Neuronal stem cell (in vitro differentiated cells): ENCODE measurements around the gene IFI27.

Experiments
- DNase-seq: peaks from one replicate; pipeline ENCODE4 v3.0.0-alpha.2; 2013; ENCODE audit warnings: low spot score
- H2AFZ ChIP-seq: one replicate; pipeline ENCODE4 v1.6.1; 2013; ENCODE audit warnings: mild to moderate bottlenecking, low read length, inconsistent platforms
- H2AK5ac ChIP-seq: 2 replicates; pipeline ENCODE4 v1.6.1; 2013; ENCODE audit warnings: low read depth, mild to moderate bottlenecking, inconsistent platforms, low read length, moderate library complexity, mixed read lengths
- H2BK120ac ChIP-seq: 2 replicates; pipeline ENCODE4 v1.6.1; 2013; ENCODE audit warnings: low read depth, mild to moderate bottlenecking, inconsistent platforms, low read length, moderate library complexity, mixed read lengths
- H2BK12ac ChIP-seq: one replicate; pipeline ENCODE4 v1.6.1; 2013; ENCODE audit warnings: low read length, inconsistent platforms
- H2BK15ac ChIP-seq: 2 replicates; pipeline ENCODE4 v1.6.1; 2013; ENCODE audit warnings: mild to moderate bottlenecking, low read length, inconsistent platforms, mixed read lengths
- H2BK5ac ChIP-seq: one replicate; pipeline ENCODE4 v1.6.1; 2013; ENCODE audit warnings: inconsistent platforms, mild to moderate bottlenecking, low read length, moderate library complexity
- H3K14ac ChIP-seq: one replicate; pipeline ENCODE4 v1.6.1; 2013; ENCODE audit warnings: low read length, inconsistent platforms
- H3K18ac ChIP-seq: 2 replicates; pipeline ENCODE4 v1.6.1; 2013; ENCODE audit warnings: low read length, inconsistent platforms
- H3K23ac ChIP-seq: 2 replicates; pipeline ENCODE4 v1.6.1; 2013; ENCODE audit warnings: low read depth, mild to moderate bottlenecking, mixed read lengths, low read length, inconsistent platforms; ENCODE audit not compliant: poor library complexity
- H3K27ac ChIP-seq: replicated peaks from 3 replicates; pipeline ENCODE4 v1.5.1; 2013; ENCODE audit warnings: low read length, inconsistent platforms
- H3K27me3 ChIP-seq, 3 experiments: 2 replicates each; pipeline ENCODE4 v1.6.1; 2013; ENCODE audit warnings: low read length in 3 of 3, mild to moderate bottlenecking in 2 of 3, inconsistent platforms in 1 of 3, low read depth in 1 of 3, mixed read lengths in 1 of 3, moderate library complexity in 1 of 3; ENCODE audit not compliant: control insufficient read depth in 3 of 3, insufficient read depth in 3 of 3
- H3K36me3 ChIP-seq, 2 donors: replicated peaks in 1 of 2; 2 replicates each; pipeline ENCODE4 v1.6.1; 2013; ENCODE audit warnings: low read length in 2 of 2; ENCODE audit not compliant: control insufficient read depth in 2 of 2, insufficient read depth in 2 of 2
- H3K4ac ChIP-seq: 2 replicates; pipeline ENCODE4 v1.6.1; 2013; ENCODE audit warnings: inconsistent platforms, mild to moderate bottlenecking, low read length, moderate library complexity
- H3K4me1 ChIP-seq, 2 donors: 1 replicate in 1 of 2; 2 replicates in 1 of 2; pipeline ENCODE4 v1.6.1; 2013; ENCODE audit warnings: low read length in 2 of 2, low read depth in 1 of 2; ENCODE audit not compliant: control insufficient read depth in 2 of 2, insufficient read depth in 1 of 2
- H3K4me2 ChIP-seq: one replicate; pipeline ENCODE4 v1.6.1; 2013; ENCODE audit warnings: mild to moderate bottlenecking, low read length, inconsistent platforms; ENCODE audit not compliant: insufficient read depth, poor library complexity, severe bottlenecking
- H3K4me3 ChIP-seq, 2 donors: 2 replicates each; pipeline ENCODE4 v1.5.1; 2013; ENCODE audit warnings: low read length in 2 of 2, mild to moderate bottlenecking in 2 of 2, inconsistent platforms in 1 of 2, moderate library complexity in 1 of 2
- H3K79me1 ChIP-seq: one replicate; pipeline ENCODE4 v1.6.1; 2013; ENCODE audit warnings: low read depth, mild to moderate bottlenecking, inconsistent platforms, low read length, moderate library complexity
- H3K9ac ChIP-seq: one replicate; pipeline ENCODE4 v1.6.1; 2013; ENCODE audit warnings: mild to moderate bottlenecking, low read depth, low read length, inconsistent platforms; ENCODE audit not compliant: poor library complexity
- H3K9me3 ChIP-seq, 2 donors: replicated peaks in 1 of 2; 2 replicates each; pipeline versions ENCODE3 to v1.6.1; 2013; ENCODE audit warnings: low read length in 2 of 2, mild to moderate bottlenecking in 2 of 2, inconsistent platforms in 1 of 2, low read depth in 1 of 2, mixed read lengths in 1 of 2, moderate library complexity in 1 of 2; ENCODE audit not compliant: control insufficient read depth in 2 of 2, insufficient read depth in 1 of 2
- H4K8ac ChIP-seq: one replicate; pipeline ENCODE4 v1.6.1; 2013; ENCODE audit warnings: low read depth, mild to moderate bottlenecking, inconsistent platforms, low read length, moderate library complexity
- H4K91ac ChIP-seq: one replicate; pipeline ENCODE4 v1.6.1; 2013; ENCODE audit warnings: low read length, low read depth, mild to moderate bottlenecking, inconsistent platforms; ENCODE audit not compliant: poor library complexity
- WGBS, 2 donors: extraction: QIAGEN DNeasy Blood & Tissue Kit; methylation state at CpG; one replicate each; pipeline ENCODE4 v1.1.7; 2013; ENCODE audit warnings: missing lambda C conversion rate in 2 of 2, mixed read lengths in 1 of 2; ENCODE audit not compliant: insufficient read length in 2 of 2, insufficient replicate concordance in 1 of 2; ENCODE audit errors: extremely low coverage in 2 of 2; 5-methylcytosine and 5-hydroxymethylcytosine counted together

IFI27 gene

DNA sequence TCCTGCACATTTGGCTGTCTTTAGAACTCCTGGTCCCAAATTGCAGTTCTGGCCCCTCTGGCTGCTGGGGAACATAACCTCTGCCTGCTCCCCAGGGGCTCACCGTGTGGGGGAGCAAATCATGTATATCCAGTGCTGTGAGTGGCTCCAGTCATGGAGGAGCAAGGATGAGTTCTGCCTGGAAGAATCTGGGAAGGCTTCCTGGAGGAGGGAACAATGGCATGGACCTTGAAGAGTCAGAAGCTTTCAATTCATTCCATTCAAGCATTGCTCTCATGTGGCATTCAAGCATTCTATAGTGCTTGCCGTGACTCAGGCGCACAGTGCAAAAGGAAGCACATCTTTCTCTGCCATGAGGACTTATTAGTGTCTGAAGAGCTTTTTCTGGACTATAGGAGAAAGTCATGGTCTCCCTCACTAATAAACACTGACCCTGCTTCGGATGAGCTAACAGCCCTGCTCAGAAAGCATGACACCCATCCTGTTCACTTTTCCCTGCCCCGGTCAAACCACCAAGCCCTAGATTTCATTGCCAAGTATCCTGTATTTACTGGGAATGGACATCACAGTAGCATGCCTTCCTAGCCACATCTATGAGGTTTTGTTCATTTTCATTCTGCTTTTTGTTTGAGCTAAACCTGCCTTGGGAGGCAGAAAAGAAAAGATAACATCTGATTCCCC, 3.5 kb downstream of the IFI27 start:
- no peak for DNase-seq
- H3K18ac ChIP-seq, result no peak overlapping the region
- no peak overlapping the region for H2AK5ac ChIP-seq
- no peak overlapping the region for H3K4me2 ChIP-seq
- H3K14ac ChIP-seq, result no peak overlapping the region
- H2AFZ ChIP-seq, result no peak overlapping the region
- H2BK12ac ChIP-seq, result no peak overlapping the region
- no peak overlapping the region for H2BK120ac ChIP-seq
- no peaks in the 10 kb centered on the region for H3K79me1 ChIP-seq
- no peak overlapping the region for H3K4ac ChIP-seq
- no peaks in the 10 kb centered on the region for H3K36me3 ChIP-seq
- peaks cover 3 to 4% of the 10 kb centered on the region in 2 donors for H3K4me1 ChIP-seq
- H4K8ac ChIP-seq, result no peak overlapping the region
- no peak overlapping the region for H3K9ac ChIP-seq
- no peak overlapping the region for H4K91ac ChIP-seq
- H2BK5ac ChIP-seq, result no peak overlapping the region
- no peak overlapping the region for H3K4me3 ChIP-seq
- no peak overlapping the region for H3K23ac ChIP-seq
- H3K9me3 ChIP-seq, result peaks cover 0 to 1% of the 10 kb centered on the region in 2 donors
- WGBS, 2 donors, result no CpG with 5 or more reads among the region's 5 CpGs
- no peaks in the 10 kb centered on the region for H3K27me3 ChIP-seq
- H2BK15ac ChIP-seq, result no peak overlapping the region
- no peak overlapping the region for H3K27ac ChIP-seq

DNA sequence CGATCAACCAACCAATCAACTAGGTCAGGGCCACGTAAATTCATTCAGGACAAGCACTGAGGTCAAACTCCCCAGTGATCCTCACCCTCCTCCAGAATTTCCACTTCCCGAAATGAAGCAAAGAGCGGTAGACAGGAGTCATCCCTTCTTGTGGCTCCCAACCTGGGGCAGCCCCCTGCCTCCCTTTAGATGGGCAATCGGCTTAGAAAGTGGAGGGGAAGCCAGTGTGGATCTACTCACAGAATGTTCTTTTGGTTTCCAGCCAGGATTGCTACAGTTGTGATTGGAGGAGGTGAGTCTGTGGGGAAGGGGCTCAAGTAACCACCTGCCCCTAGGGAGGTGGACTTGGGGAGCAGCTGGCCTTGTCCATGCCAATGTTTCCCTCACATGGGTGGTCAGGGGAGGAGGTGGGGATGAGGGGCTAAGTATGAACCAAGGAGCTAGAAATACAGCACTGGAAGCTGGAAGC, 4.1 kb downstream of the IFI27 start:
- no peak overlapping the region for H2BK120ac ChIP-seq
- no peak overlapping the region for H3K14ac ChIP-seq
- no peak overlapping the region for H4K91ac ChIP-seq
- H3K4me2 ChIP-seq, result no peak overlapping the region
- peaks cover 0 to 4% of the 10 kb centered on the region in 2 donors for H3K9me3 ChIP-seq
- no peak overlapping the region for H2AK5ac ChIP-seq
- no peak overlapping the region for H2BK5ac ChIP-seq
- H3K27ac ChIP-seq, result no peak overlapping the region
- no peak overlapping the region for H2AFZ ChIP-seq
- H3K23ac ChIP-seq, result no peak overlapping the region
- no peak overlapping the region for H4K8ac ChIP-seq
- no peak overlapping the region for H3K4ac ChIP-seq
- no peak overlapping the region for H3K18ac ChIP-seq
- peaks cover 0 to 4% of the 10 kb centered on the region in 2 donors for H3K4me1 ChIP-seq
- no peaks in the 10 kb centered on the region for H3K36me3 ChIP-seq
- DNase-seq, result no peak
- H2BK15ac ChIP-seq, result no peak overlapping the region
- H3K9ac ChIP-seq, result no peak overlapping the region
- H3K79me1 ChIP-seq, result no peaks in the 10 kb centered on the region
- peaks cover 0 to 3% (median 0%) of the 10 kb centered on the region in 3 experiments for H3K27me3 ChIP-seq
- no CpG with 5 or more reads among the region's 5 CpGs for WGBS, 2 donors
- H3K4me3 ChIP-seq, result no peak overlapping the region
- no peak overlapping the region for H2BK12ac ChIP-seq

DNA sequence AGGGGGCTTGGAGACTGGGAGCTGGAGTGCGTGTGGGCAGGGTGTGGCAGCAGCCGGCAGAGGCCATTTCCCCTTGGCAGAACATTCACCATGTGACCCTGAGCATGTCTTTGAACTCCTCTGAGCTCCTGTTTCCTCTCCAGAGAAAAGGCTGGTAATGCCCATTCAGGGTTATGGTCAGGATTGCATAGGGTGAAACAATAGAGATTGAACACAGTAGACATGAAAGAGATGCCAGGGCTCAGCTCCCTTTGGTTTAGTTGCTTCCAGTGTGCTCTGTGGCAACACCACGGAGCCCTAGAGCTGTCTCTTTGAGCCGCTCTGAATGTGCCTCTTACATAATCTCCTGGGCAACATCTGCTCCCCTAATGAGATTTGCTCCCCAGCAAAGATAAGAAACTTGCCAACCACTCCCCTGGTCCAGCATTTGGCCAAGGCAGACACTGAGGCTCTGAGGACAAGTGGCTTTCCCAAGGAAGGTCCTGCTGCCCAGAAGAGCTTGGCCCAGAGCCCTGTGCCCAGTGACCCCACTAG, 4.6 kb downstream of the IFI27 start:
- Histone ChIP-seq H3K23ac (no peak overlapping the region), H3K79me1 (no peaks in the 10 kb centered on the region), H3K27ac (no peak overlapping the region), H3K27me3 (peaks cover 0 to 3% (median 0%) of the 10 kb centered on the region in 3 experiments), H3K4ac (no peak overlapping the region), H2AK5ac (no peak overlapping the region), H3K36me3 (no peaks in the 10 kb centered on the region), H4K91ac (no peak overlapping the region), H2BK120ac (no peak overlapping the region), H3K9ac (no peak overlapping the region), H3K4me3 (no peak overlapping the region), H3K14ac (no peak overlapping the region), H2BK5ac (no peak overlapping the region), H2AFZ (no peak overlapping the region), H3K18ac (no peak overlapping the region), H3K4me1 (peaks cover 0 to 4% of the 10 kb centered on the region in 2 donors), H2BK12ac (no peak overlapping the region), H4K8ac (no peak overlapping the region), H3K4me2 (no peak overlapping the region), H3K9me3 (peaks cover 0 to 4% of the 10 kb centered on the region in 2 donors), H2BK15ac (no peak overlapping the region)
- no CpG with 5 or more reads among the region's 4 CpGs for WGBS, 2 donors
- no peak for DNase-seq

DNA sequence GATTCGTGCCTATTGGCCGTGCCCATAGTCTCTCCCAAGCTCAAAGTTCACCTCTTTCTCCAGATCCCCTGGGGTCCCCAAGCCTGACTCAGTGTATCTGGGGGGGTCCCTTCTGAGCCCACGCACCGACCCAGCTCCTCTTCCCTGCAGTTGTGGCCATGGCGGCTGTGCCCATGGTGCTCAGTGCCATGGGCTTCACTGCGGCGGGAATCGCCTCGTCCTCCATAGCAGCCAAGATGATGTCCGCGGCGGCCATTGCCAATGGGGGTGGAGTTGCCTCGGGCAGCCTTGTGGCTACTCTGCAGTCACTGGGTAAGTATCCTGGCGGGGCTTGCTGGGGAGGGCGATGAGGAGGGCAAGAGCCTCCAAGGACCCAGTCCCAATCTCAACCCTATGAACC, 5.1 kb downstream of the IFI27 start:
- Histone ChIP-seq H3K4ac (no peak overlapping the region), H3K4me2 (no peak overlapping the region), H3K36me3 (no peaks in the 10 kb centered on the region), H3K14ac (peak overlapping the region; percentile 64), H2AK5ac (peak overlapping the region; percentile 21), H3K4me3 (no peak overlapping the region), H2BK120ac (no peak overlapping the region), H3K18ac (peak overlapping the region; percentile 49), H3K79me1 (no peaks in the 10 kb centered on the region), H3K9ac (no peak overlapping the region), H3K23ac (no peak overlapping the region), H3K4me1 (peaks cover 0 to 3% of the 10 kb centered on the region in 2 donors), H4K8ac (no peak overlapping the region), H3K9me3 (peaks cover 0 to 4% of the 10 kb centered on the region in 2 donors), H3K27ac (no peak overlapping the region), H2BK15ac (peak overlapping the region; percentile 56), H4K91ac (no peak overlapping the region), H2BK12ac (no peak overlapping the region), H2AFZ (no peak overlapping the region), H2BK5ac (no peak overlapping the region), H3K27me3 (peaks cover 0 to 6% (median 0%) of the 10 kb centered on the region in 3 experiments)
- WGBS, 2 donors, result no CpG with 5 or more reads among the region's 15 CpGs
- DNase-seq, result no peak
